HEK293 (cell line): ENCODE measurements around the gene TMEM270.

ENCODE experiments used
- CTCF ChIA-PET: fragments of 350-600 bp; formaldehyde crosslinking; extraction: SDS; loops from one replicate; lab custom pipeline; 2021; ENCODE audit warnings: antibody characterized with exemption; lab: Yijun Ruan, JAX
- POLR2A ChIA-PET: fragments of 300-600 bp; formaldehyde crosslinking; extraction: SDS; loops from one replicate; lab custom pipeline; 2020; ENCODE audit warnings: antibody characterized with exemption, inconsistent platforms; lab: Yijun Ruan, JAX
- H3K27ac ChIP-seq: fragments of 200-500 bp; sonication (Bioruptor generic); 2 replicates; pipeline ENCODE4 v1.5.1; 2014; ENCODE audit warnings: low read depth, low read length, control low read depth, inconsistent platforms; ENCODE audit errors: extremely low read depth
- H3K36me3 ChIP-seq, 2 experiments: fragments of 200-500 bp in 1 of 2; sonication (Bioruptor generic) in 1 of 2; 1 replicate in 1 of 2; 2 replicates in 1 of 2; pipeline ENCODE4 v1.5.1; 2014 to 2017; ENCODE audit warnings: inconsistent platforms in 2 of 2, low read length in 2 of 2; ENCODE audit not compliant: control insufficient read depth in 2 of 2, insufficient read depth in 1 of 2
- H3K4me1 ChIP-seq: fragments of 200-500 bp; sonication (Bioruptor generic); 2 replicates; pipeline ENCODE4 v1.5.1; 2014; ENCODE audit warnings: mild to moderate bottlenecking, low read length, inconsistent platforms; ENCODE audit not compliant: control insufficient read depth, insufficient read depth
- H3K4me3 ChIP-seq: 2 replicates; pipeline ENCODE4 v1.5.1; 2011; ENCODE audit warnings: low read depth, mild to moderate bottlenecking, control low read depth, low read length, moderate library complexity
- H3K9me3 ChIP-seq: fragments of 200-500 bp; sonication (Bioruptor generic); 2 replicates; pipeline ENCODE4 v1.5.1; 2014; ENCODE audit warnings: low read depth, low read length, inconsistent platforms; ENCODE audit not compliant: control insufficient read depth, insufficient read depth
- KLF1 ChIP-seq: fragments of 450-650 bp; formaldehyde crosslinking; IDR thresholded peaks from 2 replicates; pipeline ENCODE4 v1.5.1; 2016; ENCODE audit warnings: missing biosample characterization, missing genetic modification characterization
- MEIS1 ChIP-seq: sonication (generic); formaldehyde crosslinking; IDR thresholded peaks from 2 replicates; pipeline ENCODE4 v1.8.1; 2022; ENCODE audit warnings: missing genetic modification reagents, mild to moderate bottlenecking, borderline replicate concordance
- PRDM1 ChIP-seq: fragments of 450-650 bp; formaldehyde crosslinking; IDR thresholded peaks from 2 replicates; pipeline ENCODE4; 2016; ENCODE audit warnings: missing biosample characterization, missing genetic modification characterization
- TRIM28 ChIP-seq: IDR thresholded peaks from 2 replicates; pipeline ENCODE4 v1.6.1; 2011; ENCODE audit warnings: low read length, control low read depth, borderline replicate concordance
- ZNF202 ChIP-seq: fragments of 450-650 bp; formaldehyde crosslinking; IDR thresholded peaks from 2 replicates; pipeline ENCODE4 v1.5.1; 2016; ENCODE audit warnings: missing biosample characterization, missing genetic modification characterization, borderline replicate concordance
- ZNF221 ChIP-seq: fragments of 450-650 bp; formaldehyde crosslinking; IDR thresholded peaks from 2 replicates; pipeline ENCODE4 v1.5.1; 2017; ENCODE audit warnings: missing biosample characterization, missing genetic modification characterization, borderline replicate concordance
- ZNF302 ChIP-seq: fragments of 450-650 bp; formaldehyde crosslinking; IDR thresholded peaks from 2 replicates; pipeline ENCODE4 v1.5.1; 2016; ENCODE audit warnings: missing biosample characterization, missing genetic modification characterization, low read depth
- ZNF558 ChIP-seq: fragments of 450-650 bp; formaldehyde crosslinking; IDR thresholded peaks from 2 replicates; pipeline ENCODE4 v1.5.1; 2016; ENCODE audit warnings: missing biosample characterization, missing genetic modification characterization
- ZNF654 ChIP-seq: fragments of 450-650 bp; formaldehyde crosslinking; IDR thresholded peaks from 2 replicates; pipeline ENCODE4 v1.5.1; 2016; ENCODE audit warnings: low read depth, missing biosample characterization, missing genetic modification characterization
- ZNF664 ChIP-seq: fragments of 450-650 bp; formaldehyde crosslinking; IDR thresholded peaks from 2 replicates; pipeline ENCODE4 v1.5.1; 2016; ENCODE audit warnings: missing biosample characterization, missing genetic modification characterization
- ZNF707 ChIP-seq: fragments of 450-650 bp; formaldehyde crosslinking; IDR thresholded peaks from 2 replicates; pipeline ENCODE4 v1.5.1; 2016; ENCODE audit warnings: missing biosample characterization, missing genetic modification characterization
- ZNF747 ChIP-seq: fragments of 450-650 bp; formaldehyde crosslinking; IDR thresholded peaks from 2 replicates; pipeline ENCODE4 v1.5.1; 2016; ENCODE audit warnings: missing biosample characterization, missing genetic modification characterization
- ZNF768 ChIP-seq: fragments of 450-650 bp; formaldehyde crosslinking; IDR thresholded peaks from 2 replicates; pipeline ENCODE4 v1.5.1; 2018; ENCODE audit warnings: missing biosample characterization, mild to moderate bottlenecking, missing genetic modification characterization
- TF ChIP-seq, protein P1 (sequence below): fragments of 450-650 bp; formaldehyde crosslinking; IDR thresholded peaks from 2 replicates; pipeline ENCODE4 v1.5.1; 2016; ENCODE audit warnings: missing biosample characterization, missing genetic modification characterization
- TF ChIP-seq, protein P2 (sequence below): fragments of 450-650 bp; formaldehyde crosslinking; IDR thresholded peaks from 2 replicates; pipeline ENCODE4 v1.5.1; 2016; ENCODE audit warnings: missing biosample characterization, missing genetic modification characterization
- TF ChIP-seq, protein P3 (sequence below): fragments of 450-650 bp; formaldehyde crosslinking; IDR thresholded peaks from 2 replicates; pipeline ENCODE4 v1.5.1; 2017; ENCODE audit warnings: missing biosample characterization, missing genetic modification characterization
- TF ChIP-seq, protein P4 (sequence below): sonication (generic); formaldehyde crosslinking; IDR thresholded peaks from 2 replicates; pipeline ENCODE4 v1.8.1; 2022; ENCODE audit warnings: mild to moderate bottlenecking, moderate library complexity, missing genetic modification reagents
- TF ChIP-seq, protein P5 (sequence below): fragments of 450-650 bp; formaldehyde crosslinking; IDR thresholded peaks from 2 replicates; pipeline ENCODE4 v1.5.1; 2016; ENCODE audit warnings: missing biosample characterization, missing genetic modification characterization
- TF ChIP-seq, protein P6 (sequence below): fragments of 450-650 bp; formaldehyde crosslinking; IDR thresholded peaks from 2 replicates; pipeline ENCODE4 v1.5.1; 2016; ENCODE audit warnings: missing biosample characterization, missing genetic modification characterization

TMEM270 gene, protein sequence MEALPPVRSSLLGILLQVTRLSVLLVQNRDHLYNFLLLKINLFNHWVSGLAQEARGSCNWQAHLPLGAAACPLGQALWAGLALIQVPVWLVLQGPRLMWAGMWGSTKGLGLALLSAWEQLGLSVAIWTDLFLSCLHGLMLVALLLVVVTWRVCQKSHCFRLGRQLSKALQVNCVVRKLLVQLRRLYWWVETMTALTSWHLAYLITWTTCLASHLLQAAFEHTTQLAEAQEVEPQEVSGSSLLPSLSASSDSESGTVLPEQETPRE

DNA sequence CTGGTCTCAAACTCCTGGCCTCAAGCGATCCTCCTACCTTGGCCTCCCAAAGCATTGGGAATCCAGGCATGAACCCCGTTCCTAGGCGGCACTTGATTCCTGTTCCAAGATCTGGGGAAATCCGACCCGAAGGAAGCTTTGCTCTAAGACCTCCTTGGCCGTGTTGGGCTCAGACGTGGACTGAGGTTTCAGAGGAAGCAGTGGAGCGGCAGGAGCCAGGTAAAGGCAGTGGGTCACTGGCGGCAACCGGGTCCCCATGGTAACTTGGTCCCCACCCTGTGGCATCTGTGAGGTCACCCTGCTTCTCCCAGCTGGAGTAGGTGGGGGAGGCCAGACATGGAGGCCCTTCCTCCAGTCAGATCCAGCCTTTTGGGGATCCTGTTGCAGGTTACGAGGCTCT, at the start of gene TMEM270:
TMEM270 (plus strand) TSS at position 301 of the 400 bp plus-strand sequence; CDS start at position 337, 36 bp downstream.
- no peak within 1 kb of the TSS for H3K27ac ChIP-seq
- H3K4me1 ChIP-seq = no peaks in the 10 kb centered on the region
- H3K4me3 ChIP-seq = no peak within 1 kb of the TSS
- TF ChIP-seq, protein P1, sequence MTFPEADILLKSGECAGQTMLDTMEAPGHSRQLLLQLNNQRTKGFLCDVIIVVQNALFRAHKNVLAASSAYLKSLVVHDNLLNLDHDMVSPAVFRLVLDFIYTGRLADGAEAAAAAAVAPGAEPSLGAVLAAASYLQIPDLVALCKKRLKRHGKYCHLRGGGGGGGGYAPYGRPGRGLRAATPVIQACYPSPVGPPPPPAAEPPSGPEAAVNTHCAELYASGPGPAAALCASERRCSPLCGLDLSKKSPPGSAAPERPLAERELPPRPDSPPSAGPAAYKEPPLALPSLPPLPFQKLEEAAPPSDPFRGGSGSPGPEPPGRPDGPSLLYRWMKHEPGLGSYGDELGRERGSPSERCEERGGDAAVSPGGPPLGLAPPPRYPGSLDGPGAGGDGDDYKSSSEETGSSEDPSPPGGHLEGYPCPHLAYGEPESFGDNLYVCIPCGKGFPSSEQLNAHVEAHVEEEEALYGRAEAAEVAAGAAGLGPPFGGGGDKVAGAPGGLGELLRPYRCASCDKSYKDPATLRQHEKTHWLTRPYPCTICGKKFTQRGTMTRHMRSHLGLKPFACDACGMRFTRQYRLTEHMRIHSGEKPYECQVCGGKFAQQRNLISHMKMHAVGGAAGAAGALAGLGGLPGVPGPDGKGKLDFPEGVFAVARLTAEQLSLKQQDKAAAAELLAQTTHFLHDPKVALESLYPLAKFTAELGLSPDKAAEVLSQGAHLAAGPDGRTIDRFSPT (tag by site-specific recombination) = no peak
- TF ChIP-seq, protein P2, sequence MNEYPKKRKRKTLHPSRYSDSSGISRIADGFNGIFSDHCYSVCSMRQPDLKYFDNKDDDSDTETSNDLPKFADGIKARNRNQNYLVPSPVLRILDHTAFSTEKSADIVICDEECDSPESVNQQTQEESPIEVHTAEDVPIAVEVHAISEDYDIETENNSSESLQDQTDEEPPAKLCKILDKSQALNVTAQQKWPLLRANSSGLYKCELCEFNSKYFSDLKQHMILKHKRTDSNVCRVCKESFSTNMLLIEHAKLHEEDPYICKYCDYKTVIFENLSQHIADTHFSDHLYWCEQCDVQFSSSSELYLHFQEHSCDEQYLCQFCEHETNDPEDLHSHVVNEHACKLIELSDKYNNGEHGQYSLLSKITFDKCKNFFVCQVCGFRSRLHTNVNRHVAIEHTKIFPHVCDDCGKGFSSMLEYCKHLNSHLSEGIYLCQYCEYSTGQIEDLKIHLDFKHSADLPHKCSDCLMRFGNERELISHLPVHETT (tag by site-specific recombination) = no peak
- TF ChIP-seq ZNF202 (tag by site-specific recombination) (no peak), MEIS1 (CRISPR knock-in tag) (no peak), ZNF302 (tag by site-specific recombination) (no peak), PRDM1 (tag by site-specific recombination) (no peak), ZNF707 (tag by site-specific recombination) (no peak), KLF1 (no peak), ZNF747 (tag by site-specific recombination) (no peak), ZNF664 (tag by site-specific recombination) (no peak), TRIM28 (no peak), ZNF221 (tag by site-specific recombination) (no peak)
- TF ChIP-seq, protein P3, sequence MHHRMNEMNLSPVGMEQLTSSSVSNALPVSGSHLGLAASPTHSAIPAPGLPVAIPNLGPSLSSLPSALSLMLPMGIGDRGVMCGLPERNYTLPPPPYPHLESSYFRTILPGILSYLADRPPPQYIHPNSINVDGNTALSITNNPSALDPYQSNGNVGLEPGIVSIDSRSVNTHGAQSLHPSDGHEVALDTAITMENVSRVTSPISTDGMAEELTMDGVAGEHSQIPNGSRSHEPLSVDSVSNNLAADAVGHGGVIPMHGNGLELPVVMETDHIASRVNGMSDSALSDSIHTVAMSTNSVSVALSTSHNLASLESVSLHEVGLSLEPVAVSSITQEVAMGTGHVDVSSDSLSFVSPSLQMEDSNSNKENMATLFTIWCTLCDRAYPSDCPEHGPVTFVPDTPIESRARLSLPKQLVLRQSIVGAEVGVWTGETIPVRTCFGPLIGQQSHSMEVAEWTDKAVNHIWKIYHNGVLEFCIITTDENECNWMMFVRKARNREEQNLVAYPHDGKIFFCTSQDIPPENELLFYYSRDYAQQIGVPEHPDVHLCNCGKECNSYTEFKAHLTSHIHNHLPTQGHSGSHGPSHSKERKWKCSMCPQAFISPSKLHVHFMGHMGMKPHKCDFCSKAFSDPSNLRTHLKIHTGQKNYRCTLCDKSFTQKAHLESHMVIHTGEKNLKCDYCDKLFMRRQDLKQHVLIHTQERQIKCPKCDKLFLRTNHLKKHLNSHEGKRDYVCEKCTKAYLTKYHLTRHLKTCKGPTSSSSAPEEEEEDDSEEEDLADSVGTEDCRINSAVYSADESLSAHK (tag by site-specific recombination) = no peak
- TF ChIP-seq, protein P4, sequence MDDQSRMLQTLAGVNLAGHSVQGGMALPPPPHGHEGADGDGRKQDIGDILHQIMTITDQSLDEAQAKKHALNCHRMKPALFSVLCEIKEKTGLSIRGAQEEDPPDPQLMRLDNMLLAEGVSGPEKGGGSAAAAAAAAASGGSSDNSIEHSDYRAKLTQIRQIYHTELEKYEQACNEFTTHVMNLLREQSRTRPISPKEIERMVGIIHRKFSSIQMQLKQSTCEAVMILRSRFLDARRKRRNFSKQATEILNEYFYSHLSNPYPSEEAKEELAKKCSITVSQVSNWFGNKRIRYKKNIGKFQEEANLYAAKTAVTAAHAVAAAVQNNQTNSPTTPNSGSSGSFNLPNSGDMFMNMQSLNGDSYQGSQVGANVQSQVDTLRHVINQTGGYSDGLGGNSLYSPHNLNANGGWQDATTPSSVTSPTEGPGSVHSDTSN (CRISPR knock-in tag) = no peak
- TF ChIP-seq, protein P5, sequence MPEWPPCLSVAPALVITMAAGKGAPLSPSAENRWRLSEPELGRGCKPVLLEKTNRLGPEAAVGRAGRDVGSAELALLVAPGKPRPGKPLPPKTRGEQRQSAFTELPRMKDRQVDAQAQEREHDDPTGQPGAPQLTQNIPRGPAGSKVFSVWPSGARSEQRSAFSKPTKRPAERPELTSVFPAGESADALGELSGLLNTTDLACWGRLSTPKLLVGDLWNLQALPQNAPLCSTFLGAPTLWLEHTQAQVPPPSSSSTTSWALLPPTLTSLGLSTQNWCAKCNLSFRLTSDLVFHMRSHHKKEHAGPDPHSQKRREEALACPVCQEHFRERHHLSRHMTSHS = no peak
- ChIA-PET POLR2A (no interaction called here), CTCF (interaction anchor here (1.2 kb wide), 1 partner anchor 166 kb away, joined by 5 read pairs; no protein-coding TSS in a partner anchor)
- no peaks in the 10 kb centered on the region for H3K9me3 ChIP-seq
- H3K36me3 ChIP-seq = no peaks in the 10 kb centered on the region

DNA sequence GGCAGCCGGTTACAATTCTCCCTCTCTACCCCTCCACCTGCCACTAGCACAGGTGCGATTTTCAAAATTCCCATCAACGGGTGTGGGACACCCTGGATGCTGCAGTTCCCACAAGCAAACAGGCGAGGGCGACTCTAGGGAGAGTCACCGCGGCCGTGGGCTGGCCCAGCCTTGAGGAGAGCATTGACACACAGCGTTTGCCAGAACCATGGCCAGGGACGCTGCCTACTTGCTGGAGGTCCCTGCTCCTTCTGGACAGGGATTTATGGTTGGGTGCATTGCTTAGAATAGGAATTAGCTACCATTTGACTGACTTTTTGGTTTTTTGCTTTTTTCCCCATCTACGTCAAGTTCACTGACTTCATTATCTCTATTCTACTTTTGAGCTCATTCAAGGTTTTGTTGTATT, 49.2 kb upstream of the TMEM270 start:
- no peaks in the 10 kb centered on the region for H3K9me3 ChIP-seq
- CTCF ChIA-PET = interaction anchor here (0.7 to 4.3 kb wide), 13 partner anchors 10 to 215 kb away, joined by 3 to 40 read pairs (median 4); no protein-coding TSS in a partner anchor
- H3K4me1 ChIP-seq = no peaks in the 10 kb centered on the region
- H3K27ac ChIP-seq = no peak overlapping the region
- POLR2A ChIA-PET = interaction anchor here (0.9 kb wide), 1 partner anchor 16 kb away, joined by 3 read pairs; no protein-coding TSS in a partner anchor
- H3K36me3 ChIP-seq = no peaks in the 10 kb centered on the region
- H3K4me3 ChIP-seq = no peak overlapping the region
- TF ChIP-seq ZNF654 (tag by site-specific recombination) = peak; percentile 13; the same call in 1 of the 2 replicates
- TF ChIP-seq ZNF768 (tag by site-specific recombination) = peak; percentile 63; the same call in 1 of the 2 replicates
- TF ChIP-seq, protein P6, sequence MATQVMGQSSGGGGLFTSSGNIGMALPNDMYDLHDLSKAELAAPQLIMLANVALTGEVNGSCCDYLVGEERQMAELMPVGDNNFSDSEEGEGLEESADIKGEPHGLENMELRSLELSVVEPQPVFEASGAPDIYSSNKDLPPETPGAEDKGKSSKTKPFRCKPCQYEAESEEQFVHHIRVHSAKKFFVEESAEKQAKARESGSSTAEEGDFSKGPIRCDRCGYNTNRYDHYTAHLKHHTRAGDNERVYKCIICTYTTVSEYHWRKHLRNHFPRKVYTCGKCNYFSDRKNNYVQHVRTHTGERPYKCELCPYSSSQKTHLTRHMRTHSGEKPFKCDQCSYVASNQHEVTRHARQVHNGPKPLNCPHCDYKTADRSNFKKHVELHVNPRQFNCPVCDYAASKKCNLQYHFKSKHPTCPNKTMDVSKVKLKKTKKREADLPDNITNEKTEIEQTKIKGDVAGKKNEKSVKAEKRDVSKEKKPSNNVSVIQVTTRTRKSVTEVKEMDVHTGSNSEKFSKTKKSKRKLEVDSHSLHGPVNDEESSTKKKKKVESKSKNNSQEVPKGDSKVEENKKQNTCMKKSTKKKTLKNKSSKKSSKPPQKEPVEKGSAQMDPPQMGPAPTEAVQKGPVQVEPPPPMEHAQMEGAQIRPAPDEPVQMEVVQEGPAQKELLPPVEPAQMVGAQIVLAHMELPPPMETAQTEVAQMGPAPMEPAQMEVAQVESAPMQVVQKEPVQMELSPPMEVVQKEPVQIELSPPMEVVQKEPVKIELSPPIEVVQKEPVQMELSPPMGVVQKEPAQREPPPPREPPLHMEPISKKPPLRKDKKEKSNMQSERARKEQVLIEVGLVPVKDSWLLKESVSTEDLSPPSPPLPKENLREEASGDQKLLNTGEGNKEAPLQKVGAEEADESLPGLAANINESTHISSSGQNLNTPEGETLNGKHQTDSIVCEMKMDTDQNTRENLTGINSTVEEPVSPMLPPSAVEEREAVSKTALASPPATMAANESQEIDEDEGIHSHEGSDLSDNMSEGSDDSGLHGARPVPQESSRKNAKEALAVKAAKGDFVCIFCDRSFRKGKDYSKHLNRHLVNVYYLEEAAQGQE (tag by site-specific recombination) = peak; percentile 91
- no peak for TF ChIP-seq ZNF558 (tag by site-specific recombination)
- TF ChIP-seq, protein P1 (tag by site-specific recombination) = no peak
